ENCODE data around the gene CREG1. TPM values are rescaled to one million over a fixed set of nuclear protein-coding genes. Genes with fewer than 3 reads are reported as not detected.

The CREG1 gene
- 13.0 TPM for polyA plus RNA-seq

DNA sequence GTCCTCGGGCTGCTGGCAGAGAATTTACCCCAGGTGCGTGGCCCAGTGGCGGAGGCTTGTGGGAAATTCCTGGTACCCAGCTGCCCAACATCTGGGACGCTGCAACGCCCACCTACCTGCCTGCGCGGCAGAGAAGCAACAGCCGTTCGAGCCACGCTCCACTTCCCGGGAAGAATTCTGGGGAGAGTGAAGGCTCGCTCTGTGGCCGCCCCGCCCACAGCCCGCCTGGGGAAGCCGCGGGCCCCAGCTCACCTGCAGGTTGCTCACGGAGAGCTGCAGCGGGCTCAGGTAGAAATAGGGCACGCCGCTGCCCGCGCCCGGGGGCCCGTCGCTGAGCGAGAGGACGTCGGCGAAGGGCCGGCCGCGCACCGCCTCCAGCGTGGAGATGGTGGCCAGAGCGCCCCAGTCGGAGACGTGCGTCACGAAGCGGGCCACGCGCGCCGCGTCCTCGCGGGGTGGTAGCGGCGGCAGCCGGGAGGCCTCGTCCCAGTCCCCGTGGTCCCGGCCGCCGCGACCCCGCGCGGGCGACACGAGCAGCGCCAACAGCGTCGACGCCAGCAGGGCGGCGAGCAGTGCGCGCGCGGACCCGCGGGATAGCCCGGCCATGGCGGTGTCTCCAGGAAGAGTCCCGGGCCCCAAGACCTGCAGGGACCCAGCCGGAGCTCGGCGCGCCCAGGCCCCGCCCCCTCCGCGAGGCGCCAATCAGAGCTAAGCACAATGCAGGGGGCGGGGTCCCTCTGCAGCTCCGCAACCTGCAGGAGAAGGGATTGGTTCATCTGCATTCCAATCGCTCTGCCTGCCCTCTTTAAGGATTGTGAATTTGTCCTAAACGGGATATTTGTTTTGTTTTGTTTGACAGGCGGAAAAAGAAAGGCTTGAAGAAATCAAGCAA lies at the start of gene CREG1:
Gene CREG1, minus strand, starts transcription at position 627 of the 892 bp plus-strand sequence.
- Mint-ChIP-seq H3K4me3 (peak within 1 kb of the TSS; percentile 86 to 94 (median 90)), H3K9me3 (no peaks in the 10 kb centered on the region), H3K27me3 (no peaks in the 10 kb centered on the region), H3K27ac (peak within 1 kb of the TSS in 2 of 3 donors; percentile 84 to 87), H3K36me3 (no peaks in the 10 kb centered on the region), H3K4me1 (peaks cover 7 to 22% (median 15%) of the 10 kb centered on the region in 3 donors)

DNA sequence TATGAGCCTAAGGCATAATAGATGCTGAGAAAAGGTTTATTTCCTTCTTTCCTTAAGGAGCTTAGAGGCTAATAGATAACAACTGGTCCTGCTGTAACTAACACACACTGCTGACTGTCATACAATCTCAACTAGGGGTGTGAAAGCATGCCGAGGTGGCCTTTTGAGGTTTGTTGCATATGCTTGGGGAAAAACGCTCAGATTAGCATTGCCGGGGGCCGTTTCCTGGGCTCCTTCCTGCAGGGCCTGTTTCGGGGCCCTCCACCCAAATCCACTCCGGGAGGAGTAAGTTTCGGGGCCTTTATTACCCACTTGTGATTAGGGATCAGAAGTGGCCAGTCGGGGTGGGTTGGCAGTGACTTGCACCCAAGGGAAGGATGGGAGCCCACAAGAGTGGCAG lies 49.3 kb upstream of the CREG1 start:
- peaks cover 21 to 37% (median 34%) of the 10 kb centered on the region in 3 donors for H3K4me1 Mint-ChIP-seq
- H3K4me3 Mint-ChIP-seq: peak overlapping the region in 2 of 4 donors; percentile 39 to 66
- H3K36me3 Mint-ChIP-seq: peaks cover 9% of the 10 kb centered on the region
- no peaks in the 10 kb centered on the region for H3K27me3 Mint-ChIP-seq
- H3K9me3 Mint-ChIP-seq: peaks cover 0 to 10% (median 9%) of the 10 kb centered on the region in 3 donors
- H3K27ac Mint-ChIP-seq: peak overlapping the region in 2 of 3 donors; percentile 11 to 73

DNA sequence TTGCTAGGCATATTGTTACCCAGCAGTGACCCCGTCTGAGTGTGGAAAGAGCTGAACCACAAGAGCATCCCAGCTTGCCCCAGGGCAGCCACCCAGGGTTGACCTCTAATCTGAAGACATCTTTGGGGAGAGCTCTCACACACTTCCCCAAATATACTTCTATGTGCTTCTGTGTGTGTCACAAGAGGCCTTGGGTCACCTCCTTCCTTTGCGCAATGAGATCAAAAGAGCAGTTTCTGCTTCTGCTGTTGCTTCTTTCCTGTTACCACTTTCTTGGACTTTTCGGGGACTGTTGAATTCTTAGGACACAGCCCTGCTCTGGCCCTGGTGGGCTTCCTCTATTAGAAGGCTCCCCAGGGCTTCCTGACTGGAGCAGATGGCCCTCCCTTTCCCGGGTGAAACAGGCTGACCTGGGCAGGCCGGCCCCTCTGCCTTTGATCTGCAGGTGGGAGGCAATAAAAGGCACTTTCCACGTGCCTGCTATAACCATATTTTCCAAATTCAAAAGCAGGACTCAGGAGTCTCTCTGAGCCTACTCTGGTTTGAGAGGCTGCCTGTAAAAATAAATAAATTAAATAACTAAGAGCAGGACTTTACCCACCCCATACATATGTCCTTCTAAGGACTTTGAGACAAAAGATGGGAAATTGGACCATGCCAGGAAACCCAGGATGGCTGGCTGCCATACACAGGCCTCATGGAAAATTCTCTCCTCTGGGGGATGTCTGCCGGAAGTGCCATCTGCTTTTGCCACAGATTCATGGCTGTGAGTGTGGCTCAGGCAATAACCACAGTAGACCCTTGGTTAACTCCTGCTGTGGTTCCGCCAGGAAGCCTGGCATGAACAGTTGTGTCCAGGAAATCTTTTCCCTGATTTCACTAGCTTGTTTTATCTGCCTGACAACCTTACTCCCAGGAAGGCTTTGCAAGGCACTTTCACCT lies 48.2 kb upstream of the CREG1 start:
- Mint-ChIP-seq H3K4me3 (peak overlapping the region in 3 of 4 donors; percentile 3 to 76 (median 72)), H3K9me3 (peaks cover 0 to 3% (median 1%) of the 10 kb centered on the region in 3 donors), H3K4me1 (peaks cover 21 to 37% (median 34%) of the 10 kb centered on the region in 3 donors), H3K27ac (peak overlapping the region; percentile 11 to 65 (median 40)), H3K36me3 (peaks cover 9% of the 10 kb centered on the region), H3K27me3 (no peaks in the 10 kb centered on the region)

DNA sequence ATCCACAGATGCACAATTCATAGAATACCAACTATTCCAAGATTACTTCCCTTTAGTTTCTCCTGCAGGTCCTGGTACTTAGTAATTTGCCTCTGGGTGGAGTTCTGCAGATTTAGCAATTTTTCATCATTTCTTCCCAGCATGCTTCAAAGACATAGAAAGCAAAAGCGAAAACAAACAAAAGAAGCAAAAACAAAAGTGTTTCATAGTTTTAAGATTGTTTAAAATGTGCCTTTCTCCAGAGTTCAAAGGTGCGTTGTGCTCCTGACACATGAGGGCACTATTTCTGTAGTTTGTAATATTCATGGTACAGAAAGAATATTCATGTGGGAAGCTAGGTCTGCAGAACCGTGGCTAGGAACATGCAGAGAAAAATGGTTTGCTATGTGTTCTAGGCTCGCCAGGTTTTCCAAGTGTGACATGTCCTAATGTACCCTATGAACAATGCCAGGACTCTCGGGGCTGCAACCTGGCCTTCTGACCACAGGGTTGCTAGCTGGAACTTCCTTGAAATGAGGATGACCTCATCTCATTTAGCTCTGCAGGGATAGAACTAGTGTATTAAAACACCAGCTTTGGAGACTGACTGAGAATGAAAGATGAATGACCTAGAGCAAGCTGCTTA lies 46.5 kb upstream of the CREG1 start:
- Mint-ChIP-seq H3K4me3 (peak overlapping the region in 2 of 4 donors; percentile 34 to 76), H3K4me1 (peaks cover 21 to 37% (median 34%) of the 10 kb centered on the region in 3 donors), H3K27ac (peak overlapping the region in 2 of 3 donors; percentile 2 to 25), H3K9me3 (no peaks in the 10 kb centered on the region), H3K27me3 (no peaks in the 10 kb centered on the region), H3K36me3 (peaks cover 7% of the 10 kb centered on the region)

GRCh38 chr1:167594822-167595221 lies 41.3 kb upstream of the CREG1 start:
- Mint-ChIP-seq H3K9me3 (no peaks in the 10 kb centered on the region), H3K27me3 (no peaks in the 10 kb centered on the region), H3K36me3 (peaks cover 7% of the 10 kb centered on the region), H3K4me3 (no peak overlapping the region), H3K4me1 (peaks cover 2 to 4% (median 2%) of the 10 kb centered on the region in 3 donors), H3K27ac (no peak overlapping the region)

DNA sequence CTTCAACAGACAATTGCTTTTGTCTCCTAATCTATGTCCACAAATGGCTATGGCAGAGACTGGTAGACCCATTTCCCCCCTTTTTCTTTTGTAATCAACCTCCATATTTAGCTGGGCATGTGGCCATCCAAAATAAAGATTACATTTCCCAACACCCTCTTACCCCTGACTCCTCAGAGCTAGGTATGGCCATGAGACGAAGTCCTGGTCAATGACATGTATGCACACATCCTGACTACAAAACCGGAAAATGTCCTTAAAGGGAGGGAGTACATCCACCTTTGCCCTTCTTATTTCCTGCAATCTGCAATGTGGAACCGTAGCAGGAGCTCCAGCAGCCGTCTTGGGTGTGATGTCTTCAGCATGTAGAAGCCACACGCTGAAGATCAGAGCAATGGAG lies 40.3 kb upstream of the CREG1 start:
- no peaks in the 10 kb centered on the region for H3K9me3 Mint-ChIP-seq
- no peak overlapping the region for H3K4me3 Mint-ChIP-seq
- peaks cover 9% of the 10 kb centered on the region for H3K36me3 Mint-ChIP-seq
- H3K27ac Mint-ChIP-seq: peak overlapping the region in 1 of 3 donors; percentile 67
- no peaks in the 10 kb centered on the region for H3K27me3 Mint-ChIP-seq
- H3K4me1 Mint-ChIP-seq: peaks cover 0 to under 1% (median 0%) of the 10 kb centered on the region in 3 donors

DNA sequence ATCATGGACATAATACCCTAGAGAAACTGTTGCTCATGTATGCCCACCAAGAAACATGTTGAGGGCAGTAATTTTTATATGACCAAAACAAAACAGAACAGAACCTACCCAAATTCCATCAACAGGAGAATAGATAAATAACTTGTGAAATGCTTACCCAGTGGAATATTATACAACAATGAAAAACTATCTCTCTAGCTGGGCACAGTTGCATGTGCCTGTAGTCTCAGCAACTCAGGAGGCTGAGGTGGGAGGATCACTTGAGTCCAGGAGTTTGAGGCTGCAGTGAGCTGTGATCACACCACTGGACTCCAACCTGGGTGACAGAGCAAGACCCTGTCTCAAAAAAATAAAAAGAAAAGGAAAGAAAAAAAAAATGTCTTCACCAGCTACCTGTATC lies 38.9 kb upstream of the CREG1 start:
- no peaks in the 10 kb centered on the region for H3K27me3 Mint-ChIP-seq
- no peak overlapping the region for H3K4me3 Mint-ChIP-seq
- H3K9me3 Mint-ChIP-seq: no peaks in the 10 kb centered on the region
- H3K27ac Mint-ChIP-seq: peak overlapping the region in 1 of 3 donors; percentile 39
- peaks cover 4 to 5% (median 4%) of the 10 kb centered on the region in 3 donors for H3K4me1 Mint-ChIP-seq
- peaks cover 9% of the 10 kb centered on the region for H3K36me3 Mint-ChIP-seq

- H3K4me3 Mint-ChIP-seq: no peak overlapping the region
- H3K27ac Mint-ChIP-seq: no peak overlapping the region
- peaks cover 4 to 5% (median 4%) of the 10 kb centered on the region in 3 donors for H3K4me1 Mint-ChIP-seq
- no peaks in the 10 kb centered on the region for H3K27me3 Mint-ChIP-seq
- H3K9me3 Mint-ChIP-seq: no peaks in the 10 kb centered on the region
- peaks cover 18% of the 10 kb centered on the region for H3K36me3 Mint-ChIP-seq
These were observed 34.8 kb upstream of the CREG1 start for GRCh38 chr1:167588361-167588760.

GRCh38 chr1:167587872-167588271 lies 34.3 kb upstream of the CREG1 start:
- Mint-ChIP-seq H3K27ac (no peak overlapping the region), H3K4me3 (no peak overlapping the region), H3K9me3 (no peaks in the 10 kb centered on the region), H3K36me3 (peaks cover 19% of the 10 kb centered on the region), H3K4me1 (peaks cover 4 to 5% (median 4%) of the 10 kb centered on the region in 3 donors), H3K27me3 (no peaks in the 10 kb centered on the region)

- Mint-ChIP-seq H3K4me1 (peaks cover 4 to 5% (median 4%) of the 10 kb centered on the region in 3 donors), H3K9me3 (no peaks in the 10 kb centered on the region), H3K27me3 (no peaks in the 10 kb centered on the region), H3K4me3 (no peak overlapping the region), H3K27ac (no peak overlapping the region), H3K36me3 (peaks cover 15% of the 10 kb centered on the region)
These were observed 33.8 kb upstream of the CREG1 start for GRCh38 chr1:167587342-167587741.

DNA sequence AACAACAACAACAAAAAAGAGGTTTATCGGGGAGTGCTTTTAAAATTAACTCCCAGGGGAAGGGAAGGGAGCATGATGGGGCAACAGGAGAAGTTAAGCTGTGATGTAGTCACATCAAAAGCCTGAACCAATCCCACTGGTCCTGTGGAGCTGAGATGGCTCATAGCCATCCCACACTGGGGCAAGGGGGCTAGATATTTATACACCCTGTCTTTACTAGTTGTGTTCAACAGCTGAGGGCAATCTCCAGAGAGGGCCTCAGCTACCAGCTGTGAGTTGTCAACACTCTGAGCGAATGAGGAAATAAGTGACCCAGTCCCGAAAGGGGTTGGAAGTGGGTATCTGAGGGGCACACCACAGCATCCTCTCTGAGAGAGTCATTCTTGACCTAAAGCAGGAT lies 31.0 kb upstream of the CREG1 start:
- Mint-ChIP-seq H3K36me3 (peaks cover 17% of the 10 kb centered on the region), H3K27ac (peak overlapping the region in 1 of 3 donors; percentile 35), H3K9me3 (no peaks in the 10 kb centered on the region), H3K27me3 (no peaks in the 10 kb centered on the region), H3K4me3 (no peak overlapping the region), H3K4me1 (peaks cover 4 to 5% (median 4%) of the 10 kb centered on the region in 3 donors)

DNA sequence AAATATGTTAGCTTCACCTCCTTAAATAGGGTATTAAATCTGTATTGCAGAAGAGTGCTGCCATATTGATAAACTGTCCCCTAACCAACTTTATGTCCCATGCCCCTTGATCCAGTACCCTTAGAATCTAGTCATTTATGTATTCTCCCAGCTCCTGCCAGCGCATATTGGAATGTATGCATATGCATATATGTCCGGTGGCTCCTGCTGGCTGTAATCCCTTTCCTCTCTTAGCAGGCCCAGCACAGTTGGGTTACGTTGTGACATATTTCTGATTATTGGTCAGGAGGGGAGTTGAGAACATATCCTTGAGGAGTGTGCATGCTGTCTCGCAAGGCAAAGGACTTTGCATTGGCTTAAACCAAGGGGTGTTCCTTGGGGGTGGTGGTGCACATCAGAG lies 29.2 kb upstream of the CREG1 start:
- no peaks in the 10 kb centered on the region for H3K27me3 Mint-ChIP-seq
- H3K27ac Mint-ChIP-seq: no peak overlapping the region
- H3K36me3 Mint-ChIP-seq: peaks cover 16% of the 10 kb centered on the region
- peaks cover 1 to 2% (median 1%) of the 10 kb centered on the region in 3 donors for H3K4me1 Mint-ChIP-seq
- no peaks in the 10 kb centered on the region for H3K9me3 Mint-ChIP-seq
- H3K4me3 Mint-ChIP-seq: no peak overlapping the region

DNA sequence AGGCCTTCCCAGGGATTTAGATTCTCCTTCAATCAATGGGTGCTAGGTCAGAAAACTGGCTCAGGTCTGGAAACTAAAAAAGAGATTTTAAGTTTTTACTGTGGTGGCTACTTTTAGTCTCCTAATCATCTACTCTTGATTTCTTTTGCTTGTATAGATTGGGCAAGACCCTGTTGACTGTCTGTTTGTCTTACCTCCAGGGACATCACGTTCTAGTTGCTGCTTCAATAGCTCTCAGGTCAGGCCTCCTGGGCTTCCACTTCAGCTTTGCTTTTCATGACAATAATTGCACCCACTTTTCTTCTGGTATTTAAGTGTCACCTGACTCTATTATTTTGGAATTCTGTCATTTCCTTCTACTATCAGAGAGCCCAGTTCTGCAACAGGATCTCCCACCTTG lies 28.5 kb upstream of the CREG1 start:
- Mint-ChIP-seq H3K4me1 (no peaks in the 10 kb centered on the region), H3K9me3 (no peaks in the 10 kb centered on the region), H3K27me3 (no peaks in the 10 kb centered on the region), H3K4me3 (no peak overlapping the region), H3K27ac (no peak overlapping the region), H3K36me3 (peaks cover 15% of the 10 kb centered on the region)

- no peaks in the 10 kb centered on the region for H3K4me1 Mint-ChIP-seq
- no peaks in the 10 kb centered on the region for H3K9me3 Mint-ChIP-seq
- H3K27ac Mint-ChIP-seq: no peak overlapping the region
- H3K4me3 Mint-ChIP-seq: no peak overlapping the region
- peaks cover 18% of the 10 kb centered on the region for H3K36me3 Mint-ChIP-seq
- H3K27me3 Mint-ChIP-seq: no peaks in the 10 kb centered on the region
These were observed 26.4 kb upstream of the CREG1 start for GRCh38 chr1:167579986-167580385.

Data from IgD-negative memory B cell (primary cell).